HG03135 (cell line): ENCODE measurements around the gene LINGO4.

Experiments
- ATAC-seq: cut with Tn5 transposase; IDR thresholded peaks from one replicate; pipeline ENCODE4 v1.9.1; 2021; ENCODE audit warnings: mild to moderate bottlenecking, moderate library complexity; ENCODE audit not compliant: unreplicated experiment

The LINGO4 gene

GRCh38 chr1:151805066-151805820, at the start of gene LINGO4:
Gene LINGO4, minus strand, starts transcription at chr1:151805419. Its CDS starts 2,715 bp downstream, at chr1:151802704.
- ATAC-seq, result no peak

DNA sequence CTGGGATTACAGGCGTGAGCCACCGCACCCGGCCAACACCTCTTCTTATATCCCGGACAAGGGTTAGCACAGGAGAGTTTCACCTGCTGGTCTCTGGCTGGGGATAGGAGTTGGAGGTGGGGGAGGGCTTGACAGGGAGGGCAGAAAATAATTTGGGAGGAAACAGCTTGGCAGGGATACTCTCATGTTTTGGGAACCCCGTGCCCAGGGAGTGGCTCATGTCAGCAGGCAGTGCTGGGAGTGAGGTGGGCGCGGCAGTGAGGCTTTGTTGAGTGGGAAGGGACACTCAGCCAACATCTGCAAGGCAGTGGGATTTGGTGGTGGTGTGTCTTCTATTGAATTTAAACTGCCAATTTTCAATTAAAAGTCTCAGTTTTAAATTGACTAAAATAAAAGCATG, 49.4 kb upstream of the LINGO4 start:
- ATAC-seq, result no peak

DNA sequence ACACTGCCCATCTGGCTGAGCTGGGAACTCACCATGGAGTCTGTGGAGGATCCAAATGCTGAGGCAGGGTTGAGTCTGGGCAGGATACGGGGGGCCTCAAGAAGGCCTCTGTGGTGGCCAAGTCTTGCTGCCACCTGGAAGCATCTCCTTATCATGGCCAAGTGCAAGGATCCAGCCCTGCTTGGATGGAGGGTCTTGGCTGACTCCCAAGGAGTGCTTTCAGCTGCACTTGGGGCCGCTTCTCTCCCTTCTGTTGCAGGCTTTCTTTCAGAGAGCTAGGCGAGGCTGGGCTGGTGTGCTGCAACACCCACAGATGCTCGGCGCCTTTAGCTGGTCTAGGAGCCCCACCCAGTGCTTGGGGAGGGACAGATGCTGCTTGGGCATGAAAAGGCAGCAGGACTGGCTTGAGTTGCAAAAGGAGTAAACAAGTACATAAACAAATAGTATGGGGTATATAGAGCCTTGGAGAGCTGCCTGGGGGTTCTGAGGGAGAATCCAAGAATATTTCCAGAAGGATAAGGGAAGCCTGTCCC, 48.3 kb upstream of the LINGO4 start, which contains the start of gene THEM5:
Gene THEM5 (minus strand): TSS at position 302 of the 533 bp plus-strand sequence. CDS start 147 bp downstream, at position 155.
- no peak for ATAC-seq

DNA sequence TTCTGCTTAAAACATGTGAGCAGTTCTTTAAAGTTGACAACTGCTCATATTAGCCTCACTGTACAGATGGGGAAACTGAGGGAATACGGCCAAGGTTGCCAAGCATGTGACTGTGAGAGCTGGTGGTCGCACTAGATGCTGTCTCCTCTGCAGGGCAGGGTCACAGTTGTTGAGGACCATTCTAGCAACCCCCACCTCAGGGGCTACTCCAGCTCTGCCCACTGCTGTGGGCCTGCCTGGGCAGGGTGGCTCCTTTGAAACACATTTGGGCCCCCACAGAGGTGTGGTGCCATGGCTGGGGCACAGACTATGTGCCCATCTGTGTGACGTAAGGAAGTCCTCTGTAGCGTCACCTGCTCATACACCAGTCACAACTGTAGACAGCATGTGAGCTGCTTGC, 47.5 kb upstream of the LINGO4 start:
- ATAC-seq, result no peak

DNA sequence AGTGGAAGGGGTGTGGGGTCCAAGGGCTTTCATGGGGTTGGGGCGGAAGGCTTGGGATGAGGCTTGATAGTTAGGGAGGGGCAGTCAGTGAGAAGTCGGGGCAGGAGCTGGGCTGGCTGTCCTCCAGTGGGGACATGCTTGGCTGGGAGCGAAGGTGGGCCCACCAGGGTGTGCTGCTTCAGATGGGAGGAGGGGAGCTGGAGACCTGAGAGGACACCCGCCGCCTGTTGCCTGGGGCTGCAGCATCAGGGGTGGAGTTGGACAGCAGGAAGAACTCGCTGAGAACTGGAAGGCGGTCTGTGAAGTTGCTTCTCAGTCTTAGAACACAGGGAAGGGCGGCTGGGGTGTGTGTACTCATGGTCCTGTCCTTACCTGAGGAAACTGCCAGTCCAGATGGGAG, 46.7 kb upstream of the LINGO4 start:
- ATAC-seq, result no peak

- no peak for ATAC-seq
These were observed 44.7 kb upstream of the LINGO4 start for GRCh38 chr1:151849871-151850270.

DNA sequence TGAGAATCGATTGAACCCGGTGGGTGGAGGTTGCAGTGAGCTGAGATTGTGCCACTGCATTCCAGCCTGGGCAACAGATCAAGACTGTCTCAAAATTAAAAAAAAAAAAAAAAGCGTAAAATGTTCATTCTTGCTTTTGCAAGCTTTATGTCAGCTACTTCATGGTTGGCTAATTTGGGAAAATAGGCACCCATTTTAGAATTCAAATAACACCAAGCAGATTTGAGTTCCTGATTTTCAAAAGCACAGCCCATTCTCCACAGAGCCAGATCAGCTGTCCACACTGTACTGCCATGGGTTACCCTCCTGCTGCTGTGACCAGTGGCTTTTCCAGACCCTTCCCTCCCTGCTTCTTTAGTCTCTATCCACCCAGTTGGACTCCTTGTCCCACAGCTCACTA, 43.9 kb upstream of the LINGO4 start:
- no peak for ATAC-seq

GRCh38 chr1:151847867-151848596, 42.8 kb upstream of the LINGO4 start:
- ATAC-seq, result no peak

DNA sequence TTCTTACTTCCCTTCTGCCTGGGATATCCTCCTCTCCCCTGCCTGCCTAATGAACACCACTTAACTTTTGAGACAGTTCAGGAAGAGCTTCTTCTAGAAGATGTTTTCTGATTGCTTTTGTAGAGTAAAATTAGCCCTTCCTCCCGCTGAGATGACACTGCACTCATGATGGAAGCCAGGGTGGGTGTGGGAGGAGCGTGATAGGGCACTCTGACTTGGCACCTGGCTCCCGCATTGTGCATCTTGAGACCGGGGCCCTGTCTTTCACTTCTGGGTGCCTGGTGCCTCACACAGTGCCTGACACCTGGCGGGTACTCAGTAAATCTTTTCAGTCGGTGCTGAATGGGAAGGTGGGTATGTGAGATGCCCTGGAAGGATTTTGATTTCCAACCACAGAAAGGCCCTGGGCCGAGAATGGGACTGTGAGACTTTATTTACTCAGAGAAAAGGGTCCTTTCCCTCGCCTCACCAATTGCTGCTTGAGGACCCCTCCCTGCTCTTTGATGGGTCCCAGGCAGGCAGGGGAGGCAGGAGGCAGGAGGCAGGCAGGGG, 41.5 kb upstream of the LINGO4 start:
- ATAC-seq, result no peak

- no peak for ATAC-seq
These were observed 40.9 kb upstream of the LINGO4 start for GRCh38 chr1:151846062-151846568.

DNA sequence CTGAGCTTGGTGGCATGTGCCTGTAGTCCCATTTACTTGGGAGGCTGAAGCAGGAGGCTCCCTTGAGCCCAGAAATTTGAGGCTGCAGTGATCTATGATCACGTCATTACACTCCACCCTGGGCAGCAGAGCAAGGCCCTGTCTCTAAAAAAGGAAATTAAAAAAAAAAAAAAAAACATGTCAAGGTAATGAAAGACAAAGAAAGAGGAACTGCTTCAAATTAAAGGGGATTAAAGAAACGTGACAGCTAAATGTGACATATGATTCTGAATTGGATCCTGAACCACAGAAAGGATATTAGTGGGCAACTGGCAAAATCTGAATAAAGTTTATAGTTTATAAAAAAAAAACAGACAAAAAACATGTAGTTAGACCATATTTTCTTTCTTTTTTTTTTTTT, 38.2 kb upstream of the LINGO4 start:
- ATAC-seq, result no peak

DNA sequence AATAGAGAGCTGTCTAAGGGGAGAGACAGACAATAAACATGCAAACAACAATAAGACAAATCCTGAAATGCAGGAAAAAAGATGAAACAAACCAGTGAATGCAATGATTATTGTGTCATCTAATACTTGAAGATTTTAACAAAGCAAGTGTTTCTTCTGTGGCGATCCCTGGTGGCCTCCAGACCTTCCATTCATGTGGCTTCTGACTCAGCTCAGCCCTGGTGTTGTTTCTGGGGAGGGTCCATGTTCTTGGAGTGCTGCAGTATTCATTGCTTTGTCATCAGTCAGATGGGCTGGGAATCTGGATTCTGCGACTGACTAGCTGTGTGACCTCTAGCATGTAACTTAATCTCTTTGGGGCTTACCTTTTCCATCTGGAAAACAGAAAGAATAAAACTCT, 35.9 kb upstream of the LINGO4 start:
- no peak for ATAC-seq

DNA sequence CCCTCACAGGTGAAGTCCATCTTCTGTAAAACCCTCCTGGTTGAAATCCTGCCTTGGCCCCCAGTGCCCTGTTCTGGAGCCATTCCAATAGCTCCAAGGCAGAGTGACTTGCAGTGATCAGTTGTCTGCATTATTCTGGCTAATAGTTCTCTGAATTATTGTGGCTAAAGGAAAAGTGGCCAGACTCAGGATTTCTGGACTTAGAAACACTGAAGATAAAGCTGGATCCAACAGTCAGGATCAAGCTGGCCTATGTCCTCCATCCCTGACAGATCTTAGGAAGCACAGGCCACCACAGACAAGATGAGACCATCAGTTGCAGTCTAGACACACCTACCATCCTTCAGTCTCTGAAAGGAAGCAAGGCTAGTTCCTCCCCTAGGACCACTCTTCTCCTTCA, 35.2 kb upstream of the LINGO4 start:
- no peak for ATAC-seq

GRCh38 chr1:151839457-151840403, 34.5 kb upstream of the LINGO4 start, which contains the start of gene C2CD4D:
Gene C2CD4D, minus strand, starts transcription at chr1:151839820. Its CDS starts 831 bp downstream, at chr1:151838989.
- ATAC-seq, result no peak

- no peak for ATAC-seq
These were observed 33.8 kb upstream of the LINGO4 start for GRCh38 chr1:151839082-151839412.

DNA sequence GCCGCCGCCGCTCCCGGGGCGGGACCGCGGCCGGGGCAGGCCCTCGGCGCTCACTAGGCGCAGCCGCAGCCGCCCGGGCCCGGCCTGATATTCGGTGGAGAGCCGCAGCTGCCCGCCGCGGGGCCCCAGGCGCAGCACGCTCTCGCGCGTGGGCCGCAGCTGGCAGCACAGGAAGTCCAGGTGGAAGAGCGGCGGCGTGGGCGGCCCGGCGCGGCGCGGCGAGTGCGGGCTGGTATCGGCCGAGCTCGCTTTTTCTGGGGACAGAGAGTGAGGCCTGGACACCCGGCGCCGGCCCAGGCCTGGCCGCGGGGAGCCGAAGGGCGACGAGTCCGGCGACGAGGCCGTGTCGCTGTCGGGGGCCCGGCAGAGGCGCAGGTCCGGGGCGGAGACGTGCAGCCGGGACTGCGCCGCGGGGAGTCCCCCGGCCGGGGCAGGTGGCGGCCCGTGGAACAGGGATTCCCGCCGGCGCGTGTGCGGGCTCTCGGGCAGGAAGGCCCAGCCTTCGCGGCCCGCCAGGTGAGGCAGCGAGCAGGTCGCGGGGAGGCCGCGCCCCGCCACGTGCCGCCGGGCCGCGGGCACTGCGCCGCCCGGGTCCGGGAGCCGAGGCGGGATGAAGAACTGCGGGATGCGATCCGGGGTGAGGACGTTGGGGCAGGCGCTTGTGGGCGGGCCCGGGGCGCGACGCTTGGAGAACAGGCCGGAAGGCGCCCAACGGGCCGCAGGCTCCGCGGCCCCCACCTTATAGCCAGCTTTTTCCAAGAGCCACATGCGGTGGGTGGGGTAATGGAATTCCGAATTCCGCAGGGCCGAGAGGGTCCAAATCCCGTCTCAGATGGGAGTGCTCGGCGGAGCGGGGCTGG, 33.2 kb upstream of the LINGO4 start:
- no peak for ATAC-seq

GRCh38 chr1:151837884-151838221, 32.6 kb upstream of the LINGO4 start:
- no peak for ATAC-seq

GRCh38 chr1:151837197-151837596, 32.0 kb upstream of the LINGO4 start:
- no peak for ATAC-seq

DNA sequence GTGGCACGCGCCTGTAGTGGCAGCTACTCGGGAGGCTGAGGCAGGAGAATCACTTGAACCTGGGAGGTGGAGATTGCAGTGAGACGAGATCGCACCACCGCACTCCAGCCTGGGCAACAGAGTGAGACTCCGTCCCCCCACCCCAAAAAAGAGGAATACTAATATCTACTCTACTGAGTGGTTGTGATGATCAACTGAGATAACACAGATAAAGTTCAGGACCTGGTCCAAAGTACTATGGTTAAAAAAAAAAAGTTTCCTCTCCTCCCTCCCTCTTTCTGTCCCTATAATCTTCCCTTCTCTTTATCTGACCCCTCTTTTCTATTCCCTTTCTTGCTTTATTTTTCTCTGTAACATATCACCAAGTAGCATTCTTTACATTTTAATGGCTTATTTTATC, 30.4 kb upstream of the LINGO4 start:
- ATAC-seq, result no peak

GRCh38 chr1:151834239-151834638, 29.0 kb upstream of the LINGO4 start:
- ATAC-seq, result no peak
